HEK293 (cell line): ENCODE measurements around the gene ZFR2.

ENCODE experiments used
- CTCF ChIA-PET: fragments of 350-600 bp; formaldehyde crosslinking; extraction: SDS; loops from one replicate; lab custom pipeline; 2021; ENCODE audit warnings: antibody characterized with exemption; lab: Yijun Ruan, JAX
- POLR2A ChIA-PET: fragments of 300-600 bp; formaldehyde crosslinking; extraction: SDS; loops from one replicate; lab custom pipeline; 2020; ENCODE audit warnings: antibody characterized with exemption, inconsistent platforms; lab: Yijun Ruan, JAX
- H3K27ac ChIP-seq: fragments of 200-500 bp; sonication (Bioruptor generic); 2 replicates; pipeline ENCODE4 v1.5.1; 2014; ENCODE audit warnings: low read depth, low read length, control low read depth, inconsistent platforms; ENCODE audit errors: extremely low read depth
- H3K36me3 ChIP-seq, 2 experiments: fragments of 200-500 bp in 1 of 2; sonication (Bioruptor generic) in 1 of 2; 1 replicate in 1 of 2; 2 replicates in 1 of 2; pipeline ENCODE4 v1.5.1; 2014 to 2017; ENCODE audit warnings: inconsistent platforms in 2 of 2, low read length in 2 of 2; ENCODE audit not compliant: control insufficient read depth in 2 of 2, insufficient read depth in 1 of 2
- H3K4me1 ChIP-seq: fragments of 200-500 bp; sonication (Bioruptor generic); 2 replicates; pipeline ENCODE4 v1.5.1; 2014; ENCODE audit warnings: mild to moderate bottlenecking, low read length, inconsistent platforms; ENCODE audit not compliant: control insufficient read depth, insufficient read depth
- H3K4me3 ChIP-seq: 2 replicates; pipeline ENCODE4 v1.5.1; 2011; ENCODE audit warnings: low read depth, mild to moderate bottlenecking, control low read depth, low read length, moderate library complexity
- H3K9me3 ChIP-seq: fragments of 200-500 bp; sonication (Bioruptor generic); 2 replicates; pipeline ENCODE4 v1.5.1; 2014; ENCODE audit warnings: low read depth, low read length, inconsistent platforms; ENCODE audit not compliant: control insufficient read depth, insufficient read depth
- AEBP2 ChIP-seq: fragments of 450-650 bp; formaldehyde crosslinking; IDR thresholded peaks from 2 replicates; pipeline ENCODE4 v1.5.1; 2016; ENCODE audit warnings: missing biosample characterization, missing genetic modification characterization, borderline replicate concordance
- HIC1 ChIP-seq: fragments of 450-650 bp; formaldehyde crosslinking; IDR thresholded peaks from 2 replicates; pipeline ENCODE4 v1.5.1; 2016; ENCODE audit warnings: missing biosample characterization, missing genetic modification characterization
- INSM2 ChIP-seq: fragments of 450-650 bp; formaldehyde crosslinking; IDR thresholded peaks from 2 replicates; pipeline ENCODE4 v1.5.1; 2016; ENCODE audit warnings: missing biosample characterization, missing genetic modification characterization
- OSR2 ChIP-seq: fragments of 450-650 bp; formaldehyde crosslinking; IDR thresholded peaks from 2 replicates; pipeline ENCODE4 v1.5.1; 2016; ENCODE audit warnings: missing biosample characterization, missing genetic modification characterization
- SCRT2 ChIP-seq: fragments of 450-650 bp; formaldehyde crosslinking; IDR thresholded peaks from 2 replicates; pipeline ENCODE4 v1.5.1; 2016; ENCODE audit warnings: missing biosample characterization, missing genetic modification characterization
- ZBTB8A ChIP-seq: fragments of 450-650 bp; formaldehyde crosslinking; IDR thresholded peaks from 2 replicates; pipeline ENCODE4 v1.5.1; 2016; ENCODE audit warnings: missing biosample characterization, missing genetic modification characterization
- ZNF211 ChIP-seq: fragments of 450-650 bp; formaldehyde crosslinking; IDR thresholded peaks from 2 replicates; pipeline ENCODE4 v1.5.1; 2016; ENCODE audit warnings: low read depth, missing biosample characterization, missing genetic modification characterization
- ZNF416 ChIP-seq: fragments of 450-650 bp; formaldehyde crosslinking; IDR thresholded peaks from 2 replicates; pipeline ENCODE4 v1.5.1; 2016; ENCODE audit warnings: missing biosample characterization, missing genetic modification characterization
- ZNF48 ChIP-seq: fragments of 450-650 bp; formaldehyde crosslinking; IDR thresholded peaks from 2 replicates; pipeline ENCODE4 v1.5.1; 2016; ENCODE audit warnings: missing biosample characterization, missing genetic modification characterization
- ZNF529 ChIP-seq: fragments of 450-650 bp; formaldehyde crosslinking; IDR thresholded peaks from 2 replicates; pipeline ENCODE4 v1.5.1; 2017; ENCODE audit warnings: missing genetic modification characterization, missing biosample characterization; ENCODE audit not compliant: insufficient replicate concordance
- ZNF560 ChIP-seq: fragments of 450-650 bp; formaldehyde crosslinking; IDR thresholded peaks from 2 replicates; pipeline ENCODE4 v1.5.1; 2017; ENCODE audit warnings: missing biosample characterization, missing genetic modification characterization, borderline replicate concordance
- ZNF645 ChIP-seq: fragments of 450-650 bp; formaldehyde crosslinking; IDR thresholded peaks from 2 replicates; pipeline ENCODE4; 2016; ENCODE audit warnings: missing biosample characterization, missing genetic modification characterization
- TF ChIP-seq, protein P1 (sequence below): fragments of 450-650 bp; formaldehyde crosslinking; IDR thresholded peaks from 2 replicates; pipeline ENCODE4 v1.5.1; 2017; ENCODE audit warnings: missing biosample characterization, missing genetic modification characterization
- TF ChIP-seq, protein P2 (sequence below): fragments of 450-650 bp; formaldehyde crosslinking; IDR thresholded peaks from 2 replicates; pipeline ENCODE4 v1.5.1; 2016; ENCODE audit warnings: missing biosample characterization, missing genetic modification characterization
- TF ChIP-seq, protein P3 (sequence below): fragments of 450-650 bp; formaldehyde crosslinking; IDR thresholded peaks from 2 replicates; pipeline ENCODE4 v1.5.1; 2016; ENCODE audit warnings: missing biosample characterization, missing genetic modification characterization
- TF ChIP-seq, protein P4 (sequence below): fragments of 450-650 bp; formaldehyde crosslinking; IDR thresholded peaks from 2 replicates; pipeline ENCODE4 v1.5.1; 2017; ENCODE audit warnings: missing biosample characterization, mild to moderate bottlenecking, missing genetic modification characterization, moderate library complexity
- TF ChIP-seq, protein P5 (sequence below): fragments of 450-650 bp; formaldehyde crosslinking; conservative IDR thresholded peaks from 2 replicates; pipeline ENCODE4 v1.5.1; 2016; ENCODE audit warnings: low read depth, missing biosample characterization, missing genetic modification characterization

ZFR2 gene

GRCh38 chr19:3793799-3794198 lies 75.0 kb downstream of the ZFR2 start (continued):
- no peak for TF ChIP-seq ZNF645 (tag by site-specific recombination)
- no peak for TF ChIP-seq ZNF529

GRCh38 chr19:3792114-3792513 lies 76.7 kb downstream of the ZFR2 start:
- CTCF ChIA-PET = interaction anchor here (0.6 kb wide), 1 partner anchor 401 kb away, joined by 3 read pairs; no protein-coding TSS in a partner anchor
- POLR2A ChIA-PET = no interaction called here

More at GRCh38 chr19:3792114-3792513, 76.7 kb downstream of the ZFR2 start:
- Histone ChIP-seq H3K36me3 (no peaks in the 10 kb centered on the region), H3K9me3 (no peaks in the 10 kb centered on the region), H3K27ac (no peak overlapping the region), H3K4me3 (no peak overlapping the region), H3K4me1 (no peaks in the 10 kb centered on the region)
- TF ChIP-seq SCRT2 (tag by site-specific recombination) (no peak), ZNF48 (tag by site-specific recombination) (no peak), ZNF416 (no peak), AEBP2 (tag by site-specific recombination) (no peak), ZNF560 (no peak), ZBTB8A (tag by site-specific recombination) (no peak), HIC1 (tag by site-specific recombination) (no peak), ZNF529 (no peak), INSM2 (tag by site-specific recombination) (no peak), ZNF211 (tag by site-specific recombination) (no peak), OSR2 (tag by site-specific recombination) (no peak)
- TF ChIP-seq, protein P1, sequence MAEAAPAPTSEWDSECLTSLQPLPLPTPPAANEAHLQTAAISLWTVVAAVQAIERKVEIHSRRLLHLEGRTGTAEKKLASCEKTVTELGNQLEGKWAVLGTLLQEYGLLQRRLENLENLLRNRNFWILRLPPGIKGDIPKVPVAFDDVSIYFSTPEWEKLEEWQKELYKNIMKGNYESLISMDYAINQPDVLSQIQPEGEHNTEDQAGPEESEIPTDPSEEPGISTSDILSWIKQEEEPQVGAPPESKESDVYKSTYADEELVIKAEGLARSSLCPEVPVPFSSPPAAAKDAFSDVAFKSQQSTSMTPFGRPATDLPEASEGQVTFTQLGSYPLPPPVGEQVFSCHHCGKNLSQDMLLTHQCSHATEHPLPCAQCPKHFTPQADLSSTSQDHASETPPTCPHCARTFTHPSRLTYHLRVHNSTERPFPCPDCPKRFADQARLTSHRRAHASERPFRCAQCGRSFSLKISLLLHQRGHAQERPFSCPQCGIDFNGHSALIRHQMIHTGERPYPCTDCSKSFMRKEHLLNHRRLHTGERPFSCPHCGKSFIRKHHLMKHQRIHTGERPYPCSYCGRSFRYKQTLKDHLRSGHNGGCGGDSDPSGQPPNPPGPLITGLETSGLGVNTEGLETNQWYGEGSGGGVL = no peak
- TF ChIP-seq, protein P2, sequence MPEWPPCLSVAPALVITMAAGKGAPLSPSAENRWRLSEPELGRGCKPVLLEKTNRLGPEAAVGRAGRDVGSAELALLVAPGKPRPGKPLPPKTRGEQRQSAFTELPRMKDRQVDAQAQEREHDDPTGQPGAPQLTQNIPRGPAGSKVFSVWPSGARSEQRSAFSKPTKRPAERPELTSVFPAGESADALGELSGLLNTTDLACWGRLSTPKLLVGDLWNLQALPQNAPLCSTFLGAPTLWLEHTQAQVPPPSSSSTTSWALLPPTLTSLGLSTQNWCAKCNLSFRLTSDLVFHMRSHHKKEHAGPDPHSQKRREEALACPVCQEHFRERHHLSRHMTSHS (tag by site-specific recombination) = no peak
- TF ChIP-seq, protein P3, sequence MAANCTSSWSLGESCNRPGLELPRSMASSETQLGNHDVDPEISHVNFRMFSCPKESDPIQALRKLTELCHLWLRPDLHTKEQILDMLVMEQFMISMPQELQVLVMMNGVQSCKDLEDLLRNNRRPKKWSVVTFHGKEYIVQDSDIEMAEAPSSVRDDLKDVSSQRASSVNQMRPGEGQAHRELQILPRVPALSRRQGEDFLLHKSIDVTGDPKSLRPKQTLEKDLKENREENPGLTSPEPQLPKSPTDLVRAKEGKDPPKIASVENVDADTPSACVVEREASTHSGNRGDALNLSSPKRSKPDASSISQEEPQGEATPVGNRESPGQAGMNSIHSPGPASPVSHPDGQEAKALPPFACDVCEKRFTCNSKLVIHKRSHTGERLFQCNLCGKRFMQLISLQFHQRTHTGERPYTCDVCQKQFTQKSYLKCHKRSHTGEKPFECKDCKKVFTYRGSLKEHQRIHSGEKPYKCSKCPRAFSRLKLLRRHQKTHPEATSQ (tag by site-specific recombination) = no peak
- TF ChIP-seq, protein P4, sequence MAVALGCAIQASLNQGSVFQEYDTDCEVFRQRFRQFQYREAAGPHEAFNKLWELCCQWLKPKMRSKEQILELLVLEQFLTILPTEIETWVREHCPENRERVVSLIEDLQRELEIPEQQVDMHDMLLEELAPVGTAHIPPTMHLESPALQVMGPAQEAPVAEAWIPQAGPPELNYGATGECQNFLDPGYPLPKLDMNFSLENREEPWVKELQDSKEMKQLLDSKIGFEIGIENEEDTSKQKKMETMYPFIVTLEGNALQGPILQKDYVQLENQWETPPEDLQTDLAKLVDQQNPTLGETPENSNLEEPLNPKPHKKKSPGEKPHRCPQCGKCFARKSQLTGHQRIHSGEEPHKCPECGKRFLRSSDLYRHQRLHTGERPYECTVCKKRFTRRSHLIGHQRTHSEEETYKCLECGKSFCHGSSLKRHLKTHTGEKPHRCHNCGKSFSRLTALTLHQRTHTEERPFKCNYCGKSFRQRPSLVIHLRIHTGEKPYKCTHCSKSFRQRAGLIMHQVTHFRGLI (tag by site-specific recombination) = no peak
- TF ChIP-seq, protein P5, sequence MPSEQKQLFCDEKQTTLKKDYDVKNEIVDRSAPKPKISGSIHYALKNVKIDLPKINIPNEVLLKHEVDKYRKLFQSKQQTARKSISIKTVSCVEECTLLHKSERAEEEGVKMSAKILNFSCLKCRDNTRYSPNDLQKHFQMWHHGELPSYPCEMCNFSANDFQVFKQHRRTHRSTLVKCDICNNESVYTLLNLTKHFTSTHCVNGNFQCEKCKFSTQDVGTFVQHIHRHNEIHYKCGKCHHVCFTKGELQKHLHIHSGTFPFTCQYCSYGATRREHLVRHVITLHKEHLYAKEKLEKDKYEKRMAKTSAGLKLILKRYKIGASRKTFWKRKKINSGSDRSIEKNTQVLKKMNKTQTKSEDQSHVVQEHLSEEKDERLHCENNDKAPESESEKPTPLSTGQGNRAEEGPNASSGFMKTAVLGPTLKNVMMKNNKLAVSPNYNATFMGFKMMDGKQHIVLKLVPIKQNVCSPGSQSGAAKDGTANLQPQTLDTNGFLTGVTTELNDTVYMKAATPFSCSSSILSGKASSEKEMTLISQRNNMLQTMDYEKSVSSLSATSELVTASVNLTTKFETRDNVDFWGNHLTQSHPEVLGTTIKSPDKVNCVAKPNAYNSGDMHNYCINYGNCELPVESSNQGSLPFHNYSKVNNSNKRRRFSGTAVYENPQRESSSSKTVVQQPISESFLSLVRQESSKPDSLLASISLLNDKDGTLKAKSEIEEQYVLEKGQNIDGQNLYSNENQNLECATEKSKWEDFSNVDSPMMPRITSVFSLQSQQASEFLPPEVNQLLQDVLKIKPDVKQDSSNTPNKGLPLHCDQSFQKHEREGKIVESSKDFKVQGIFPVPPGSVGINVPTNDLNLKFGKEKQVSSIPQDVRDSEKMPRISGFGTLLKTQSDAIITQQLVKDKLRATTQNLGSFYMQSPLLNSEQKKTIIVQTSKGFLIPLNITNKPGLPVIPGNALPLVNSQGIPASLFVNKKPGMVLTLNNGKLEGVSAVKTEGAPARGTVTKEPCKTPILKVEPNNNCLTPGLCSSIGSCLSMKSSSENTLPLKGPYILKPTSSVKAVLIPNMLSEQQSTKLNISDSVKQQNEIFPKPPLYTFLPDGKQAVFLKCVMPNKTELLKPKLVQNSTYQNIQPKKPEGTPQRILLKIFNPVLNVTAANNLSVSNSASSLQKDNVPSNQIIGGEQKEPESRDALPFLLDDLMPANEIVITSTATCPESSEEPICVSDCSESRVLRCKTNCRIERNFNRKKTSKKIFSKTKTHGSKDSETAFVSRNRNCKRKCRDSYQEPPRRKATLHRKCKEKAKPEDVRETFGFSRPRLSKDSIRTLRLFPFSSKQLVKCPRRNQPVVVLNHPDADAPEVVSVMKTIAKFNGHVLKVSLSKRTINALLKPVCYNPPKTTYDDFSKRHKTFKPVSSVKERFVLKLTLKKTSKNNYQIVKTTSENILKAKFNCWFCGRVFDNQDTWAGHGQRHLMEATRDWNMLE (tag by site-specific recombination) = no peak
